HG02571 (cell line): ENCODE data around the gene LMX1A.

Experiments
- ATAC-seq: cut with Tn5 transposase; IDR thresholded peaks from one replicate; pipeline ENCODE4 v1.9.1; 2021; ENCODE audit warnings: mild to moderate bottlenecking, moderate library complexity; ENCODE audit not compliant: unreplicated experiment

Gene LMX1A

GRCh38 chr1:165328136-165328535 is 28.4 kb downstream of the LMX1A start:
- no peak for ATAC-seq

DNA sequence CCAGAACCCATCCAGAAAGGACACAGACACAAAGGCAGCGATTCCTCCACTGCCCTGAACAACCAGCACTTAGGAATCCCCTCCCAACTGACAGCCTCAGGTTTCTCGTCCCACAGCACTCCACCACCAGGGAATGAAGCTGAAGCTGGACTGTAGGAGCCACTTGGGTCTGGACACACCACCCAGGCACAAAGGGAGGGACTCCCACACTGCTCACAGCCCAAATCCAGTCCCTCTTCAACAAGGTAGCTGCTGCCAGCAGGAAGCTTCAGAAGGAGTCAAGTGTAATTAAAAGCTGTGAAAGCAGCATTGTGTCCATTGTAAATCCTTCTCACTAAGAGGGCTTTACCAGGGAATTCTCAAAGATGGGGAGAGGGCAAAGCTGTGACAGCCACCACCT is 29.0 kb downstream of the LMX1A start:
- no peak for ATAC-seq

GRCh38 chr1:165325460-165326203 is 30.9 kb downstream of the LMX1A start:
- no peak for ATAC-seq

- ATAC-seq: no peak
Observed at GRCh38 chr1:165324050-165324449, 32.5 kb downstream of the LMX1A start.

GRCh38 chr1:165317612-165318011 is 38.9 kb downstream of the LMX1A start:
- no peak for ATAC-seq

DNA sequence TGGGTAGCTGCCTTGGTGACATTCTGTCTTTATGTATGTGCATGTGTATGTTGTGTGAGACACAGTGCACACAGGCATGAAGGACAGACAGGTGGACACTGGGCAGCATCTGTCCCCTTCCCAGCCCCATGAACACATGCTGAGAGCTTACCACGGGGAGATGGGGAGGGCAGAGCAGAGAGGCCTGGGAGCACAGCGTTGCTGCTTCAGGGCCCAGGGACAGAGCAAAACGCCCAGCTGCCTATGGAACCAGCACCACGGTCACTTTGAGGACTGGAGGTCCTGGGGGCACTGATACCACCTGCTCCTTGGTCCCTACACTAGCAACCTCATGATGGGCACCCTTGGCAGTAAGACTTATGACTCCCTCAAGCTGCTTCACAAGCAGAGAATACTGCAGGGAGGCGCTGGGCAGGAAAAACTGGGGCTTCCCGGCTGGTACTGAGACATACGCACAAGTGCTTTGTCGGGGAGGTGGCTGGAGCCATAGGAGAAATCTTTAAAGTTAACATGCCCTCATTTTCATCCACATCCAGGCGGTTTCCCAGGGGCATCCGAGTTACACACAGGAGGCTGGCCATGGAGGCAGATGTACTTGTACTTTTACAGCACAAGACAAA is 40.3 kb downstream of the LMX1A start:
- ATAC-seq: no peak

- no peak for ATAC-seq
Observed at GRCh38 chr1:165315481-165315880, 41.0 kb downstream of the LMX1A start.

GRCh38 chr1:165313903-165314302 is 42.6 kb downstream of the LMX1A start:
- no peak for ATAC-seq

DNA sequence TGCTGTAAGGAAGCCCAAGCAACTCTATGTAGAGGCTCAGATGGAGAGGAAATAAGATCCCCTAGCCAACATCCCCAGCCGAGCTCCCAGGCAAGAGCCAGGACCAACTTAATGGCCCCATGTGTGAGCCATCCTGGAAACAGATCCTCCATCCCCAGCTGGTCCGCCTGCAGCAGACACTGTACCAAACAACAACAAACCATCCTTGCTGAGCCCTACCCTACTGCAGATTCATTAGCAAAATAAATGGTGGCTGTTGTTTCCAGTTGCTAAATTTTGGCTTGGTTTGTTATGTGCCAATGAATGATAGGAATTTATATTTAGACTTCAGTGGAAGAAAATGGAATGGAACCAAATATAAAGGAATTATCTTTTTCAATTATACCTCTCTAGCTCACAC is 43.9 kb downstream of the LMX1A start:
- no peak for ATAC-seq

DNA sequence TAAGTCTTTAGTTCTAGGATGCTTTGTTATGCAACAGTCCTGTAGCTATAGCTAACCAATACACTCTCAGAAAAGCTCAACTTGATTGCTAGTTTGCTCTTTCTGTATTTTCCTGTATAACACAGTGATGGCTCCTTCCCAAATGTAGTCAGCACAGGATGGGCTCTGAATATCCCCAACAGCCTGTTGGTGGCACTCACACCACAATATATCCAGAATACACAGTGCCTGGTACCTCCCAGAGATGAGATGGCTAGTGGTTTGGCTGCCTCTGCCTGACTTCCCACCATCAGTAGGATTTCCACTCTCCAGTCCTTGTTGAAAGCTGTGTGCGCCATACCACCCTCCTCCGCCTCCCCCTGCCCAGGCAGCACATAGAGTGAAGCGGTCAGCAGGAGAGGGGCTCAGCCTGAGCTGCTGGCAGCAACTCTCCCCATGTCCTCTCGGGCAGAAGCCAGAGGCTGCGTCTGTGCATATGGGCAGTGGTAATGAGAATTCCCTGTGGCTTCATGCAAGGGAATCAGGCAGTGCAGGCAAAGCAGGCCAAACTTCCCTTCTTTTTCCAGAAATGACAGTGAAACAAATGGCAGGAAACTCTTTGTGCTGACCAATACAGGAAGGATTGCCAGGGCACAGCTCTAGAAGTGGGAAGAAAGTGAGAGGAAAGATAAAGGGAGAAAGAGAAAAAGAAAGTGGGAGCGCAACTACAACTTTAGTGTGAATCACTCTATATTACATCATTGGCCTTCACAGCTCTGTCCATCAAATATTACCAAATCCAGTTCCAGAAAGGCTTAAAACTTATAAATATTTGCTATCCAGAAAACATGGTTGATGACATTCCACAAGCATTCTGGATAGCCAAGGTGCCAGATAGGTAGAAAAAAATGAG is 49.7 kb downstream of the LMX1A start:
- ATAC-seq: no peak

GRCh38 chr1:165303386-165303785 is 53.1 kb downstream of the LMX1A start:
- no peak for ATAC-seq

GRCh38 chr1:165300400-165300903 is 56.1 kb downstream of the LMX1A start:
- no peak for ATAC-seq

- no peak for ATAC-seq
Observed at GRCh38 chr1:165298203-165298820, 58.2 kb downstream of the LMX1A start.

GRCh38 chr1:165296205-165296604 is 60.3 kb downstream of the LMX1A start:
- no peak for ATAC-seq

GRCh38 chr1:165290148-165290547 is 66.4 kb downstream of the LMX1A start:
- ATAC-seq: no peak

GRCh38 chr1:165289556-165289955 is 67.0 kb downstream of the LMX1A start:
- no peak for ATAC-seq

GRCh38 chr1:165288350-165289120 is 68.0 kb downstream of the LMX1A start:
- ATAC-seq: no peak

- ATAC-seq: no peak
Observed at GRCh38 chr1:165287781-165288180, 68.7 kb downstream of the LMX1A start.

GRCh38 chr1:165287329-165287728 is 69.2 kb downstream of the LMX1A start:
- ATAC-seq: no peak

- ATAC-seq: no peak
Observed at GRCh38 chr1:165284454-165284853, 72.1 kb downstream of the LMX1A start.
